Transverse colon (tissue), 3 donors: ENCODE results near the gene MPPED2.

Experiments used
- CTCF ChIP-seq, 5 experiments: fragments of 200-600 bp in 3 of 5; fragments of 450-650 bp in 2 of 5; sonication (generic) in 3 of 5; IDR thresholded peaks; 1 replicate in 2 of 5; 2 replicates in 3 of 5; pipeline ENCODE4 v1.5.1; 2016 to 2017; ENCODE audit warnings: antibody characterized with exemption in 5 of 5, inconsistent platforms in 3 of 5, mild to moderate bottlenecking in 2 of 5, moderate library complexity in 1 of 5
- POLR2A ChIP-seq: fragments of 450-650 bp; IDR thresholded peaks from one replicate; pipeline ENCODE4 v1.6.1; 2016; ENCODE audit warnings: antibody characterized with exemption, mild to moderate bottlenecking, moderate library complexity

GRCh38 chr11:30605036-30605605 lies 19.0 kb upstream of the MPPED2 start:
- TF ChIP-seq CTCF (IDR thresholded peaks at IDR 0.05) (no peak), POLR2A (no peak)
